Neural crest cell (in vitro differentiated cells): ENCODE measurements around the gene SLC7A6OS. TPM values are rescaled to one million over a fixed set of nuclear protein-coding genes. Genes with fewer than 3 reads are reported as not detected.

ENCODE experiments used
- DNase-seq: peaks from one replicate; pipeline ENCODE4 v3.0.0; 2021; ENCODE audit warnings: low read depth, mixed read lengths, low spot score
- H3K27ac Mint-ChIP-seq: one replicate; pipeline ENCODE4 v1.8.0; 2021; ENCODE audit warnings: mild to moderate bottlenecking, mixed read lengths; ENCODE audit not compliant: unreplicated experiment
- H3K27me3 Mint-ChIP-seq: 2 replicates; pipeline ENCODE4 v1.8.0; 2021; ENCODE audit warnings: low read depth, mild to moderate bottlenecking, mixed read lengths
- H3K36me3 Mint-ChIP-seq: 2 replicates; pipeline ENCODE4 v1.8.0; 2021; ENCODE audit warnings: low read depth, mild to moderate bottlenecking, mixed read lengths
- H3K4me1 Mint-ChIP-seq: 2 replicates; pipeline ENCODE4 v1.8.0; 2021; ENCODE audit warnings: mixed read lengths
- H3K4me3 Mint-ChIP-seq: one replicate; pipeline ENCODE4 v1.8.0; 2021; ENCODE audit warnings: mild to moderate bottlenecking, mixed read lengths
- H3K9me3 Mint-ChIP-seq: 2 replicates; pipeline ENCODE4 v1.8.0; 2021; ENCODE audit warnings: mixed read lengths
- CTCF ChIP-seq: fragments of 200-600 bp; sonication (generic); conservative IDR thresholded peaks from 2 replicates; pipeline ENCODE4 v1.5.0; 2021; ENCODE audit warnings: antibody characterized with exemption, mild to moderate bottlenecking
- total RNA-seq: library from RNA; stranded (reverse); gene quantifications from 2 replicates; pipeline ENCODE4 v1.2.1, GENCODE V29; 2021

SLC7A6OS gene
- total RNA-seq, 1 donor from 2014 or later: 23.8 TPM

GRCh38 chr16:68351991-68352431 is 41.3 kb upstream of the SLC7A6OS start:
- DNase-seq: no peak
- TF ChIP-seq CTCF: no peak
- H3K9me3 Mint-ChIP-seq: no peaks in the 10 kb centered on the region
- peaks cover 6% of the 10 kb centered on the region for H3K36me3 Mint-ChIP-seq
- H3K27me3 Mint-ChIP-seq: no peaks in the 10 kb centered on the region
- H3K4me3 Mint-ChIP-seq: no peak overlapping the region
- no peak overlapping the region for H3K27ac Mint-ChIP-seq
- no peaks in the 10 kb centered on the region for H3K4me1 Mint-ChIP-seq

DNA sequence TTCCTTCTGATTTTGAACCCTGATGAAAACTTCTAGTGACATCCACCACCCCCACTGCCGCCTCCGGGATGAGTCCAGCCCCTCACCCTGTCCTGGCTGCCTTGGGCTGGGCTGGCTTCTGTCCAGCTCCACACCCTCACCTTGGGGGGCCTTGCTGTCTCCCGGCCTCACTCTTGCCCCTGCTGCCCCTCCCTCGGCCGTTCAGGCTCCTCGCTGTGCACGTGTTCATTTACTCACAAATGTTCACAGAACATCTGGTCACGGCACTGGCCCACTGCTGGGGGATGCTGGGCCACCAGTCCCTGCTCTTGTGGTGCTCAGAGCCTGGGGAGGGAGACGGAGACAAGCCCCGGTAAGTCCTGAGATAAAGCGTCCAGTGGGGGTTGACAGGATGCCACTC is 40.7 kb upstream of the SLC7A6OS start:
- no peak overlapping the region for H3K27ac Mint-ChIP-seq
- H3K36me3 Mint-ChIP-seq: peaks cover 6% of the 10 kb centered on the region
- no peak overlapping the region for H3K4me3 Mint-ChIP-seq

DNA sequence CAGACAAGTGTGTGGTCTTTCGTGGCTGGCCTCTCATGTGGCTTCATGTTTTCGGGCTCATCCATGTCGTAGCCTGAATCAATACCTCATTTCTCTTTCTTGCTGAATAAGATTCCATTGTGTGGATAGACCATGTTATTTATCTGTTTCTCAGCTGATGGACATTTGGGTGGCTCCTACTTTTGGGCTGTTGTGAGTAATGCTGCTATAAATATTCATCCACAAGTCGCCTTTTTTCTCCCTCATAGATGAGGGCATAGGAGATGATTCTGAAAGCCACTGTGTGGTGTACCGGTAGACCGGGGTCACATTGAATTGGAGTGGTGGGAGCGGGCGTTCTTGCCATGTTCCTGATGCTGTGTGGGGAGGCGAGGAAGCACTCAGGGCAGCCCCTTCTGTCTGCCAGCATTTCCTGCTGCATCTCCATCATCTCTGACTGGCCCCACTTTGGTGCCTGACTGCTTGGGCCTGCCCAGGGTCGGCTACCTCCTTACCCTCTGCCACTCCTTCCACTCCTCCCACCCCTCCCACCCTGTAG is 40.1 kb upstream of the SLC7A6OS start:
- no peaks in the 10 kb centered on the region for H3K9me3 Mint-ChIP-seq
- H3K27me3 Mint-ChIP-seq: no peaks in the 10 kb centered on the region

More for the DNA sequence above, 40.7 kb upstream of the SLC7A6OS start:
- DNase-seq: no peak
- H3K27me3 Mint-ChIP-seq: no peaks in the 10 kb centered on the region
- H3K4me1 Mint-ChIP-seq: no peaks in the 10 kb centered on the region
- TF ChIP-seq CTCF: no peak
- H3K9me3 Mint-ChIP-seq: no peaks in the 10 kb centered on the region

GRCh38 chr16:68349838-68350410 is 39.2 kb upstream of the SLC7A6OS start:
- Mint-ChIP-seq H3K27ac (no peak overlapping the region), H3K27me3 (no peaks in the 10 kb centered on the region), H3K4me1 (no peaks in the 10 kb centered on the region), H3K9me3 (no peaks in the 10 kb centered on the region), H3K4me3 (no peak overlapping the region), H3K36me3 (peaks cover 6% of the 10 kb centered on the region)
- DNase-seq: no peak
- no peak for TF ChIP-seq CTCF

More for the DNA sequence above, 40.1 kb upstream of the SLC7A6OS start:
- Mint-ChIP-seq H3K36me3 (peaks cover 6% of the 10 kb centered on the region), H3K27ac (no peak overlapping the region), H3K4me3 (no peak overlapping the region), H3K4me1 (no peaks in the 10 kb centered on the region)
- no peak for TF ChIP-seq CTCF
- DNase-seq: no peak

- no peak overlapping the region for H3K4me3 Mint-ChIP-seq
- H3K27me3 Mint-ChIP-seq: no peaks in the 10 kb centered on the region
- no peaks in the 10 kb centered on the region for H3K9me3 Mint-ChIP-seq
- TF ChIP-seq CTCF: no peak
- H3K4me1 Mint-ChIP-seq: no peaks in the 10 kb centered on the region
- peaks cover 6% of the 10 kb centered on the region for H3K36me3 Mint-ChIP-seq
- no peak for DNase-seq
- no peak overlapping the region for H3K27ac Mint-ChIP-seq
These were observed 38.1 kb upstream of the SLC7A6OS start for GRCh38 chr16:68348639-68349445.
